Fibroblast of lung (primary cell): ENCODE results near the gene CFAP77. TPM values are rescaled to one million over a fixed set of nuclear protein-coding genes. Genes with fewer than 3 reads are reported as not detected.
"Not testable (repeated sequence)": the region's sequence is repeated elsewhere in the genome, so short reads cannot be mapped to it uniquely, and the experiment has no call there.

Experiments
- DNase-seq, 2 donors: peaks; one replicate each; pipeline versions ENCODE4 v3.0.0 to v3.0.0-alpha.2; 2010; ENCODE audit warnings: low read depth in 2 of 2
- H2AFZ ChIP-seq: 2 replicates; pipeline ENCODE4 v1.5.1; 2012; ENCODE audit warnings: low read length, control low read depth, inconsistent platforms
- H3K27ac ChIP-seq: 2 replicates; pipeline ENCODE4 v1.5.1; 2011; ENCODE audit warnings: low read length, control low read depth; ENCODE audit not compliant: insufficient read depth
- H3K27me3 ChIP-seq: 2 replicates; pipeline ENCODE4 v1.5.1; 2011; ENCODE audit warnings: mild to moderate bottlenecking, low read length; ENCODE audit not compliant: control insufficient read depth, insufficient read depth
- H3K36me3 ChIP-seq: 2 replicates; pipeline ENCODE4 v1.5.1; 2011; ENCODE audit warnings: low read length; ENCODE audit not compliant: control insufficient read depth, insufficient read depth
- H3K4me1 ChIP-seq: 2 replicates; pipeline ENCODE4 v1.5.1; 2011; ENCODE audit warnings: low read length; ENCODE audit not compliant: control insufficient read depth, insufficient read depth; ENCODE audit errors: extremely low read depth
- H3K4me2 ChIP-seq: 2 replicates; pipeline ENCODE4 v1.5.1; 2011; ENCODE audit warnings: low read length, control low read depth; ENCODE audit not compliant: insufficient read depth; ENCODE audit errors: extremely low read depth
- H3K4me3 ChIP-seq, 4 experiments: fragments of 200-600 bp in 1 of 4; sonication (generic) in 1 of 4; replicated peaks in 1 of 4; 2 replicates each; pipeline ENCODE4 v1.5.1; 2011 to 2016; ENCODE audit warnings: low read length in 4 of 4, low read depth in 3 of 4, mild to moderate bottlenecking in 3 of 4, control low read depth in 2 of 4, inconsistent platforms in 1 of 4, mixed read lengths in 1 of 4; ENCODE audit not compliant: insufficient read depth in 1 of 4; ENCODE audit errors: control extremely low read depth in 1 of 4
- H3K79me2 ChIP-seq: 2 replicates; pipeline ENCODE4 v1.5.1; 2012; ENCODE audit warnings: mild to moderate bottlenecking, low read length, inconsistent platforms; ENCODE audit not compliant: control insufficient read depth, insufficient read depth
- H3K9ac ChIP-seq: 2 replicates; pipeline ENCODE4 v1.5.1; 2011; ENCODE audit warnings: mild to moderate bottlenecking, low read length, control low read depth; ENCODE audit not compliant: insufficient read depth
- H3K9me3 ChIP-seq: 2 replicates; pipeline ENCODE4 v1.5.1; 2012; ENCODE audit warnings: low read depth, low read length; ENCODE audit not compliant: control insufficient read depth, insufficient read depth
- H4K20me1 ChIP-seq: 2 replicates; pipeline ENCODE4 v1.5.1; 2011; ENCODE audit warnings: low read length; ENCODE audit not compliant: control insufficient read depth, insufficient read depth; ENCODE audit errors: extremely low read depth
- CTCF ChIP-seq, 2 donors: IDR thresholded peaks in 1 of 2; conservative IDR thresholded peaks in 1 of 2; 1 replicate in 1 of 2; 2 replicates in 1 of 2; pipeline ENCODE4 v1.5.1; 2011 to 2012; ENCODE audit warnings: low read length in 2 of 2, control low read depth in 1 of 2, inconsistent platforms in 1 of 2, low read depth in 1 of 2, mild to moderate bottlenecking in 1 of 2
- EZH2 ChIP-seq: IDR thresholded peaks from 2 replicates; pipeline ENCODE4 v1.5.1; 2012; ENCODE audit warnings: low read length, control low read depth, mild to moderate bottlenecking; ENCODE audit errors: missing control alignments
- polyA plus RNA-seq, 2 donors: library from polyadenylated mRNA; depleted of rRNA in 1 of 2; stranded (reverse) in 1 of 2; unstranded in 1 of 2; fragments of >200 nt; gene quantifications; 2 replicates each; pipeline ENCODE4 v1.2.1, GENCODE V29; 2011 to 2012; ENCODE audit warnings: missing spikeins in 1 of 2
- total RNA-seq: library from RNA; depleted of rRNA; stranded (reverse); fragments of >200 nt; gene quantifications from 2 replicates; pipeline ENCODE4 v1.2.1, GENCODE V29; 2014

CFAP77 gene
- total and polyA plus RNA-seq, 2 donors (not counting 1 experiment from before 2014, with no cell fraction given), result not detected

- H3K9ac ChIP-seq, result no peak overlapping the region
- no peak overlapping the region for H3K27ac ChIP-seq
- no peak overlapping the region for H3K4me3 ChIP-seq
- no peaks in the 10 kb centered on the region for H4K20me1 ChIP-seq
- TF ChIP-seq EZH2 (no peak), CTCF (conservative IDR thresholded peaks at IDR 0.05 in 1 of 2, IDR thresholded peaks at IDR 0.05 in 1 of 2; ENCODE audit: low read depth in 1 of 2, low read length in 2 of 2) (no peak)
- H3K4me1 ChIP-seq, result no peaks in the 10 kb centered on the region
- H2AFZ ChIP-seq, result no peak overlapping the region
- no peaks in the 10 kb centered on the region for H3K79me2 ChIP-seq
- H3K27me3 ChIP-seq, result no peaks in the 10 kb centered on the region
- H3K4me2 ChIP-seq, result no peak overlapping the region
- no peak for DNase-seq
- H3K9me3 ChIP-seq, result no peaks in the 10 kb centered on the region
- no peaks in the 10 kb centered on the region for H3K36me3 ChIP-seq
Measured at GRCh38 chr9:132370592-132370991, 39.4 kb upstream of the CFAP77 start.

- Histone ChIP-seq H3K27ac (no peak overlapping the region), H3K79me2 (no peaks in the 10 kb centered on the region), H2AFZ (peak overlapping the region; percentile 37), H4K20me1 (no peaks in the 10 kb centered on the region), H3K4me3 (no peak overlapping the region), H3K4me1 (no peaks in the 10 kb centered on the region), H3K36me3 (peaks cover 6% of the 10 kb centered on the region), H3K4me2 (no peak overlapping the region), H3K9me3 (no peaks in the 10 kb centered on the region), H3K9ac (no peak overlapping the region), H3K27me3 (no peaks in the 10 kb centered on the region)
- TF ChIP-seq EZH2 (no peak), CTCF (conservative IDR thresholded peaks at IDR 0.05 in 1 of 2, IDR thresholded peaks at IDR 0.05 in 1 of 2; ENCODE audit: low read depth in 1 of 2, low read length in 2 of 2) (no peak)
- DNase-seq, result no peak
Measured at GRCh38 chr9:132372177-132373095, 37.6 kb upstream of the CFAP77 start.

- H2AFZ ChIP-seq, H3K79me2 ChIP-seq, DNase-seq, H3K9ac ChIP-seq, H4K20me1 ChIP-seq, H3K4me2 ChIP-seq, H3K9me3 ChIP-seq, H3K4me3 ChIP-seq, H3K27me3 ChIP-seq, H3K4me1 ChIP-seq, H3K27ac ChIP-seq: not testable (repeated sequence)
- peaks cover 22% of the 10 kb centered on the region for H3K36me3 ChIP-seq
Measured at GRCh38 chr9:132377769-132378168, 32.2 kb upstream of the CFAP77 start.

DNA sequence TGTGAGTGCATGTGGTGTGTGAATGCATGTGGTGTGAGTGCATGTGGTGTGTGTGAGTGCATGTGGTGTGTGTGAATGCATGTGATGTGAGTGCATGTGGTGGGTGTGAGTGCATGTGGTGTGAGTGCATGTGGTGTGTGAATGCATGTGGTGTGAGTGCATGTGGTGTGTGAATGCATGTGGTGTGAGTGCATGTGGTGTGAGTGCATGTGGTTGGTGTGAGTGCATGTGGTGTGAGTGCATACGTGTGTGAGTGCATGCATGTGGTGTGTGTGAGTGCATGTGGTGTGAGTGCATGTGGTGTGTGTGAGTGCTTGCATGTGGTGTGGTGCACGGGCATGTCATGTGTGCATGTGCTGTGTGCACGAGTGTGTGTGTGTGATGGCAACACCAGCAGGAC, 31.6 kb upstream of the CFAP77 start:
- H3K36me3 ChIP-seq, result peaks cover 22% of the 10 kb centered on the region
- not testable (repeated sequence) for H4K20me1 ChIP-seq, H3K4me3 ChIP-seq, H3K27me3 ChIP-seq, H3K9ac ChIP-seq, H3K4me2 ChIP-seq, H3K27ac ChIP-seq, H3K79me2 ChIP-seq, H3K4me1 ChIP-seq, H2AFZ ChIP-seq, DNase-seq, H3K9me3 ChIP-seq
